Caki2 (cell line): Measurements from ENCODE around the gene OTUB2. TPM values are rescaled to one million over a fixed set of nuclear protein-coding genes. Genes with fewer than 3 reads are reported as not detected.

Experiments
- DNase-seq: peaks from one replicate; pipeline ENCODE4 v3.0.0-alpha.2; 2015; ENCODE audit warnings: low read depth
- in situ Hi-C: cut with HindIII; loops from 2 replicates; pipeline ENCODE4 v1.10.0; 2016; ENCODE audit warnings: low sequenced_read_pairs, low pct_unique_long_range_greater_than_20kb, mixed read lengths
- total RNA-seq: library from RNA; depleted of rRNA; stranded (reverse); fragments of >200 nt; shearing (Covaris generic); gene quantifications from 2 replicates; pipeline ENCODE4 v1.2.3, GENCODE V29; 2014; ENCODE audit warnings: low replicate concordance; rRNA removed

Gene OTUB2
- total RNA-seq, 1 experiment from 2014 or later, result 3.2 TPM

DNA sequence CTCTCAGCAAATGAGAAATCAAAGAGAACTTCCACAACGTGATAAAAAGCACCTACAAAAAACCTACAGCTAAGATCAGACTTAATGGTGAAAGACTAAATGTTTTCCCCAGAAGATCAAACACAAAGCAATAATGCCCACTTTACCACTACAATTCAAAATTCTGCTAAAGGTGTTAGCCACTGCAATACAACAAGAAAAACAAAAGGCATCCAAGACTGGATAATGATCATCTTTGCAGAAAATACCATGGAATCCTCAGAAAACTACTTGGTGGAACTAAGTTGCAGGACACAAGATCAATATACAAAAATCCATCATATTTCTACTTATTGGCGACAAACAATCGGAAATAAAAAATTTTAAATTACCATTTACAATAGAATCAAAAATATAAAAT is 48.4 kb downstream of the OTUB2 start:
- in situ Hi-C loops, result no loop called here
- no peak for DNase-seq

DNA sequence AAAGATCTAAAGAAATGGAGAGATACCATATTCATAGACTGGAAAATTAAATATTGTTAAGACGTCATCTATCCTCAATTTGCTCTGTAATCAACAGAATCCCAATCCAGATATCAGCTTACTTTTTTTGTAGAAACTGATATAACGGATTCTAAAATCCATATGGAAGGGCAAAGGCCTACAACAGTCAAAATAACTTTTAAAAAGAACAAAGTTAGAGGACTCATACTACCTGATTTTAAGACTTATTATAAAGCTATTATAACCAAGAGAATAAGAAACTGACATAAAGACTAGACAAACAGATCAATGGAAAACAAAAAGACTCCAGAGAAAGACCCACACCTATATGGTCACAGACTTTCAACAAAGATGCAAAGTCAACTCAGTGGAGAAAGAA is 48.9 kb downstream of the OTUB2 start:
- in situ Hi-C loops, result no loop called here
- DNase-seq, result no peak

- no peak for DNase-seq
- in situ Hi-C loops, result no loop called here
These were observed 51.1 kb downstream of the OTUB2 start for GRCh38 chr14:94077111-94077821.

DNA sequence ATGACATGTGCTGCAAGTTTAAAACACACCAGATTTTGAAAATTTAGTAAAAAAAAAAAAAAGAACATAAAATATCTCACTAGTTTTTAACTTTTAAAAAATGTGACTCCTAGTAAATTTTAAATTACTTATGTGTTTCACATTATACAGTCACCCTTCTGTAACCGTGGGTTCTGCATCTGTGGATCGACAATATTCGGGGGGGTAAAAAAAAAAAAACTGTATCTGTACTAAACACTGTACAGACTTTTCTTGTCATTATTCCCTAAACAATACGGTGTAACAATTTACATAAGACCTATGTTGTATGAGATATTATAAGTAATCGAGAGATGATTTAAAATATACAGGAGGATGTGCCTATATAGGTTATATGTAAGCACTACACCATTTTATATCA is 51.7 kb downstream of the OTUB2 start:
- in situ Hi-C loops, result no loop called here
- no peak for DNase-seq

DNA sequence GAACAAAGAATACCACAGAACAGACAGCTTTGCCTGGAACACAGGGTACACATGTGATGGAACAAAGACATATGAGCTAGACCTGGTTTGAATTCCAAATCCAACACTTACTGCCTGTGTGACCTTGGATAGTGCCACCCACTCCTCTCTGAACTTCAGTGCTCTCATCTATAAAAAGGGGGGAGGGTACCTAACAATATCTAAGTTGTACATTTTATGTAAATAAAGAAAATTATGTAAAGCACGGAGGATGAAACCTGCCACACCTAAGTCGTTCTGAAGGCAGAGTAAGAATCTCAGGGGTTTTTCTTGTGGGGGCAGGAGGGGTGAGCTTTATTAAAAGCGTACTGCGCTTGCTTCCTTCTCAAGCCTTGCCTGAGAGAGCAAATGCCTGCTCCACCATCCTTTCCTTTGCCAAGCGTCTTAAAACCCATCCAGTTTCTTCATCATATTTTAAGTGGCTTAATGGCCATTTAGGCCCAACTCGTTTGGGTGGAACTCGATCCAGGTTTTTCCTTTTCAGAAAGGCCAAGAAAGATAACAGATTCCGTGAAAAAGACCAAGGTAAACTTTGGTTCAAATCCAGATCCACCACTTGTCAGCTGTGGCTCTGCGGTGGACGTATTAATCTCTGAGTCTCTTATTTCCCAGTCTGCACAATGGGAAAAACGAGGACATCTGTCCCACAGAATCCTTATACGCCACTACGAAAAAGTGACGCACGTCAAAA is 53.9 kb downstream of the OTUB2 start:
- in situ Hi-C loops, result no loop called here
- DNase-seq, result no peak

GRCh38 chr14:94080621-94081385 is 54.7 kb downstream of the OTUB2 start, which contains the start of the genes DDX24 and IFI27L1:
DDX24 (minus strand) TSS chr14:94081202; CDS start chr14:94079742, 1,460 bp downstream.
IFI27L1 (plus strand) TSS chr14:94081310; CDS start chr14:94096938, 15,628 bp downstream.
- DNase-seq, result peak; percentile 83
- in situ Hi-C loops, result no loop called here

DNA sequence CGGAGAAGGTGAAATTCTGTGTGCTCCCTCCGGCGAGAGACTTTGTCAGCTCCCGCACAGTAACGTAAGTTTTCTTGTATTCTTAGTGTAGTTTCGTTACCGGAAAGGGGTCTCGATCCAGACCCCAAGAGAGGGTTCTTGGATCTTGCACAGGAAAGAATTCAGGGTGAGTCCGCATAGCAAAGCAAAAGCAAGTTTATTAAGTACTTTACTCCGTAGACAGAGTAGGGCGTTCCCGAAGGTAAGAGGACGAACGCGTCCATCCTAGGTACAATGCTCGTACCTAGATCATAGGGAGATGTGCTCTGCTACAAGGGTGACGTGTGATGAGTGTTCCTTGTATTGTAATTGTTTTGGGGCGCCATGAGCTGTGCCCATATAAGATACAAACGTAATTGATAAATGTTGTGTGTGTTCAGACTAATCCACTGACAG is 55.3 kb downstream of the OTUB2 start:
- no peak for DNase-seq
- in situ Hi-C loops, result no loop called here

GRCh38 chr14:94087891-94088290 is 61.8 kb downstream of the OTUB2 start:
- in situ Hi-C loops, result no loop called here
- no peak for DNase-seq

DNA sequence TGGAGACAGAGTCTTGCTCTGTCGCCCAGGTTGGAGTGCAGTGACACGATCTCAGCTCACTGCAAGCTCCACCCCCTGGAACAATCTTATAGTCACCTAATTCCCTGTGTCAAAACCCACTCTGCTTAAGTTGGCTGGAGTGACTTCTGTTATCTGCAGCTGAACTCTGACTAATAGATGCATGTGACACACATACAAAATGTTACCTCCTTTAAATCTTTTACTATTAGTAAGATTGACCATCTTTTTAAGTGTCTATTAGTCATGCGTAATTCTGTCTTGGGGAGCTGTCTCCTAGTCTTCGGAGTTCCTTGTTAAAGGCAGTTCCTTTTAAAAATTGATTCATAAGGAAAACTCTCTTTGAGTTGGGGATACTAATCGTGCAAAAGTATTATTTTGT is 62.4 kb downstream of the OTUB2 start:
- no peak for DNase-seq

GRCh38 chr14:94089479-94089878 is 63.3 kb downstream of the OTUB2 start:
- in situ Hi-C loops, result no loop called here
- DNase-seq, result no peak

More for the DNA sequence above, 62.4 kb downstream of the OTUB2 start:
- in situ Hi-C loops, result no loop called here

GRCh38 chr14:94093418-94093817 is 67.3 kb downstream of the OTUB2 start:
- DNase-seq, result no peak
- in situ Hi-C loops, result no loop called here

DNA sequence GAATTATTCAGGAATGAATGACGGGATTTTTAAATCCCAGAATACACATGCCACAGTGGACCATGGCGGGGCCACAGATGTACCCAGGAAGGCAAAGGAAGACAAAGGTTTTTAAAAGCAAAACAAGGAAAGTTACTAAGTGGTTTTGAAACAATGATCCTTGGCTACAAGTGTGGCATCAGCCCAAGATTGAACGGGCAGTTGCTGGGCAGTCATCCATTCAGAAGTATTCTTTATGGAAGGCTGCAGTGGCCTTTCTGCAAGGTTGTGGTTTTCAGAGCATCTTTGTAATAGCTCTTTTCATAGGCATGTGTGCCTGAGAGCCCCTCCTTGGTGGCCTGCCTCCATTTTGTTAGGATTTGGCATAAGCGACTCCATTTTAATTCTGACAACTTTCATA is 71.0 kb downstream of the OTUB2 start:
- in situ Hi-C loops, result no loop called here
- no peak for DNase-seq

Other genes with a start within 250 kb of the OTUB2 start
- not detected in 2 replicates for gene PRIMA1, start 237.9 kb upstream of the OTUB2 start, total RNA-seq
- gene FAM181A, start 99.0 kb upstream of the OTUB2 start, total RNA-seq, result not detected in 2 replicates
- 1.9 and 6.3 TPM in 2 replicates for gene ASB2, start 49.8 kb upstream of the OTUB2 start, total RNA-seq
- gene CCDC197, start 29.0 kb upstream of the OTUB2 start, total RNA-seq, result not detected in 2 replicates
- 89.6 and 108 TPM in 2 replicates for gene DDX24, start 54.9 kb downstream of the OTUB2 start, total RNA-seq
- 6.6 and 21.8 TPM in 2 replicates for gene IFI27L1, start 55.0 kb downstream of the OTUB2 start, total RNA-seq
- 287 and 560 TPM in 2 replicates for gene IFI27, start 84.4 kb downstream of the OTUB2 start, total RNA-seq
- 115 and 144 TPM in 2 replicates for gene IFI27L2, start 103.3 kb downstream of the OTUB2 start, total RNA-seq
- gene PPP4R4, start 148.0 kb downstream of the OTUB2 start, total RNA-seq, result not detected in 2 replicates